SK-N-SH (cell line): ENCODE measurements around the gene CCNK. TPM values are rescaled to one million over a fixed set of nuclear protein-coding genes. Genes with fewer than 3 reads are reported as not detected.
A peak's percentile ranks its signal among the peaks of the same experiment; 100 is the strongest.

Source experiments
- CTCF ChIA-PET: fragments of 300-600, 350-600 bp; formaldehyde crosslinking; extraction: SDS; loops from one replicate; lab custom pipeline; 2021; lab: Yijun Ruan, JAX
- POLR2A ChIA-PET: fragments of 350-600 bp; sonication (Branson Sonifier 250); formaldehyde crosslinking; extraction: SDS; loops from one replicate; lab custom pipeline; 2020; ENCODE audit warnings: antibody characterized with exemption, inconsistent platforms; lab: Yijun Ruan, JAX
- DNase-seq: peaks from one replicate; pipeline ENCODE4 v3.0.0; 2012
- H2AFZ ChIP-seq: fragments of 200-600 bp; sonication (generic); 2 replicates; pipeline ENCODE4 v1.8.1; 2016; ENCODE audit warnings: antibody characterized with exemption, mild to moderate bottlenecking, low read depth
- H3F3A ChIP-seq: fragments of 200-600 bp; sonication (generic); replicated peaks from 2 replicates; pipeline ENCODE3; 2016; ENCODE audit warnings: antibody characterized with exemption, mild to moderate bottlenecking; ENCODE audit not compliant: insufficient read depth
- H3K27ac ChIP-seq, 2 experiments: fragments of 200-500 bp in 1 of 2; fragments of 200-600 bp in 1 of 2; sonication (Bioruptor generic) in 1 of 2; sonication (generic), shearing (Covaris generic) in 1 of 2; 2 replicates each; pipeline versions ENCODE4 v1.5.1 to v1.6.1; 2014 to 2016; ENCODE audit warnings: low read depth in 2 of 2, inconsistent platforms in 1 of 2, low read length in 1 of 2, mild to moderate bottlenecking in 1 of 2, mixed read lengths in 1 of 2
- H3K27me3 ChIP-seq: fragments of 200-600 bp; sonication (generic), shearing (Covaris generic); 2 replicates; pipeline ENCODE4 v1.6.1; 2016; ENCODE audit warnings: mixed run types; ENCODE audit not compliant: insufficient read depth
- H3K36me3 ChIP-seq, 2 experiments: fragments of 200-500 bp in 1 of 2; fragments of 200-600 bp in 1 of 2; sonication (Bioruptor generic) in 1 of 2; sonication (generic) in 1 of 2; replicated peaks in 1 of 2; 2 replicates each; pipeline versions ENCODE3 to v1.5.1; 2014 to 2016; ENCODE audit warnings: low read length in 1 of 2, mild to moderate bottlenecking in 1 of 2; ENCODE audit not compliant: insufficient read depth in 2 of 2, control insufficient read depth in 1 of 2
- H3K4me1 ChIP-seq, 2 experiments: fragments of 200-500 bp in 1 of 2; fragments of 200-600 bp in 1 of 2; sonication (Bioruptor generic) in 1 of 2; sonication (generic), shearing (Covaris generic) in 1 of 2; 2 replicates each; pipeline versions ENCODE4 v1.5.1 to v1.6.1; 2014 to 2016; ENCODE audit warnings: low read depth in 1 of 2, low read length in 1 of 2, mixed run types in 1 of 2; ENCODE audit not compliant: insufficient read depth in 2 of 2, control insufficient read depth in 1 of 2
- H3K4me2 ChIP-seq: fragments of 200-600 bp; sonication (generic), shearing (Covaris generic); 2 replicates; pipeline ENCODE4 v1.6.1; 2017; ENCODE audit warnings: mixed run types
- H3K4me3 ChIP-seq, 2 experiments: fragments of 200-500 bp in 1 of 2; fragments of 200-600 bp in 1 of 2; sonication (Bioruptor generic) in 1 of 2; sonication (generic), shearing (Covaris generic) in 1 of 2; 2 replicates each; pipeline versions ENCODE4 v1.5.1 to v1.8.1; 2014 to 2016; ENCODE audit warnings: low read depth in 2 of 2, inconsistent platforms in 1 of 2, low read length in 1 of 2, mild to moderate bottlenecking in 1 of 2, mixed read lengths in 1 of 2, moderate library complexity in 1 of 2
- H3K79me2 ChIP-seq: fragments of 200-600 bp; sonication (generic); 2 replicates; pipeline ENCODE4 v1.8.1; 2017; ENCODE audit warnings: mild to moderate bottlenecking; ENCODE audit not compliant: insufficient read depth
- H3K9ac ChIP-seq: fragments of 200-600 bp; sonication (generic); 2 replicates; pipeline ENCODE4 v1.6.1; 2017; ENCODE audit warnings: mixed run types
- H3K9me2 ChIP-seq: fragments of 200-600 bp; sonication (generic); 2 replicates; pipeline ENCODE4 v1.6.1; 2017; ENCODE audit warnings: mixed run types
- H3K9me3 ChIP-seq: fragments of 200-600 bp; sonication (generic); 2 replicates; pipeline ENCODE4 v1.6.1; 2017; ENCODE audit warnings: mixed run types, mild to moderate bottlenecking, moderate library complexity
- H4K20me1 ChIP-seq: fragments of 200-600 bp; sonication (generic); 2 replicates; pipeline ENCODE4 v1.6.1; 2017; ENCODE audit warnings: mild to moderate bottlenecking, mixed run types; ENCODE audit not compliant: insufficient read depth
- ELF1 ChIP-seq: IDR thresholded peaks from 2 replicates; pipeline ENCODE4 v1.4.0; 2012
- EP300 ChIP-seq, 2 experiments: IDR thresholded peaks; 2 replicates each; pipeline versions ENCODE4 v1.4.0 to v1.6.1; 2012; ENCODE audit warnings: borderline replicate concordance in 1 of 2, low read depth in 1 of 2, low read length in 1 of 2
- EZH2phosphoT487 ChIP-seq: fragments of 200-600 bp; sonication (generic); IDR thresholded peaks from 2 replicates; pipeline ENCODE4 v1.6.1; 2017; ENCODE audit warnings: low read depth, mixed run types, mild to moderate bottlenecking, antibody characterized with exemption, moderate library complexity, borderline replicate concordance
- MEF2A ChIP-seq: IDR thresholded peaks from 2 replicates; pipeline ENCODE4 v1.4.0; 2012; ENCODE audit warnings: low read depth, borderline replicate concordance
- NFIC ChIP-seq: IDR thresholded peaks from 2 replicates; pipeline ENCODE4 v1.4.0; 2012; ENCODE audit warnings: borderline replicate concordance
- NRF1 ChIP-seq: IDR thresholded peaks from 2 replicates; pipeline ENCODE4 v1.6.1; 2012; ENCODE audit warnings: low read depth, mild to moderate bottlenecking, low read length
- REST ChIP-seq: IDR thresholded peaks from 2 replicates; pipeline ENCODE4 v1.6.1; 2012; ENCODE audit warnings: mild to moderate bottlenecking, low read depth, low read length, moderate library complexity
- RFX5 ChIP-seq: IDR thresholded peaks from 2 replicates; pipeline ENCODE4 v1.6.1; 2012; ENCODE audit warnings: mild to moderate bottlenecking, improper control_type of control experiment, low read length
- TAF1 ChIP-seq: IDR thresholded peaks from 2 replicates; pipeline ENCODE4 v1.6.1; 2012; ENCODE audit warnings: low read depth, mild to moderate bottlenecking, low read length, moderate library complexity, borderline replicate concordance
- TEAD4 ChIP-seq: IDR thresholded peaks from 2 replicates; pipeline ENCODE4 v1.4.0; 2012; ENCODE audit warnings: mild to moderate bottlenecking, borderline replicate concordance; ENCODE audit not compliant: insufficient read depth
- USF2 ChIP-seq: fragments of 150-350 bp; IDR thresholded peaks from 2 replicates; pipeline ENCODE4 v1.6.1; 2017; ENCODE audit warnings: antibody characterized with exemption, low read length, low read depth, borderline replicate concordance
- WGBS: methylation state at CpG from one replicate; pipeline ENCODE4 v1.1.6; 2017; ENCODE audit warnings: low lambda C conversion rate; 5-methylcytosine and 5-hydroxymethylcytosine counted together
- polyA plus RNA-seq, 3 experiments: library from polyadenylated mRNA; depleted of rRNA; stranded (reverse); fragments of >200 nt; gene quantifications; 2 replicates each; pipeline ENCODE4 v1.2.3, GENCODE V29; 2012

CCNK gene
- polyA plus RNA-seq, 1 of the 3 experiments (the other 2 are of a cell fraction): 14.6 TPM

GRCh38 chr14:99535908-99536778 is 54.9 kb downstream of the CCNK start:
- TF ChIP-seq USF2 (no peak), TEAD4 (no peak), ELF1 (no peak), RFX5 (no peak), REST (no peak), MEF2A (no peak), TAF1 (no peak), EZH2phosphoT487 (no peak), EP300 (IDR thresholded peaks at IDR 0.05; ENCODE audit: borderline replicate concordance in 1 of 2, low read depth in 1 of 2, low read length in 1 of 2) (no peak), NFIC (no peak), NRF1 (no peak)
- 97% methylated on average over 6 of the region's 24 CpGs for WGBS
- H3K27ac ChIP-seq: peak overlapping the region; percentile 56 to 67; a peak in 2 of 4 replicates
- no peaks in the 10 kb centered on the region for H3K36me3 ChIP-seq
- H3K9ac ChIP-seq: peak overlapping the region; percentile 51; the same call in 1 of the 2 replicates
- H3F3A ChIP-seq: peaks cover 4% of the 10 kb centered on the region
- ChIA-PET CTCF (interaction anchor here (0.7 to 2.5 kb wide), 6 partner anchors 11 to 271 kb away, joined by 3 to 5 read pairs (median 4); no protein-coding TSS in a partner anchor), POLR2A (interaction anchor here (2.3 kb wide), 1 partner anchor 12 kb away, joined by 6 read pairs; no protein-coding TSS in a partner anchor)
- no peak overlapping the region for H3K4me3 ChIP-seq
- no peaks in the 10 kb centered on the region for H3K27me3 ChIP-seq
- no peak overlapping the region for H2AFZ ChIP-seq
- H3K4me2 ChIP-seq: peak overlapping the region; percentile 69; the same call in 1 of the 2 replicates
- peaks cover 34 to 57% of the 10 kb centered on the region in 2 experiments; a peak in 3 of 4 replicates for H3K4me1 ChIP-seq
- H3K9me2 ChIP-seq: no peaks in the 10 kb centered on the region
- DNase-seq: no peak
- no peaks in the 10 kb centered on the region for H3K9me3 ChIP-seq
- peaks cover 84% of the 10 kb centered on the region for H3K79me2 ChIP-seq
- H4K20me1 ChIP-seq: peaks cover 1% of the 10 kb centered on the region; the same call in 1 of the 2 replicates
